Endothelial cell of umbilical vein (primary cell): ENCODE data around the gene SMARCD2.
"Not testable (repeated sequence)": the region's sequence is repeated elsewhere in the genome, so short reads cannot be mapped to it uniquely, and the experiment has no call there.

Experiments used
- EZH2 ChIP-seq: IDR thresholded peaks from 2 replicates; pipeline ENCODE4 v1.6.1; 2012; ENCODE audit warnings: borderline replicate concordance, low read depth, mild to moderate bottlenecking, moderate library complexity, low read length, inconsistent platforms; ENCODE audit not compliant: severe bottlenecking
- GATA2 ChIP-seq: IDR thresholded peaks from 2 replicates; pipeline ENCODE4 v1.7.0; 2011; ENCODE audit warnings: low read depth, mild to moderate bottlenecking, moderate library complexity, mixed read lengths, low read length; ENCODE audit not compliant: insufficient read length, insufficient read depth
- MAX ChIP-seq: IDR thresholded peaks from 2 replicates; pipeline ENCODE4 v1.6.1; 2011; ENCODE audit not compliant: insufficient read depth, insufficient read length
- POLR2A ChIP-seq: IDR thresholded peaks from 2 replicates; pipeline ENCODE4 v1.6.1; 2012; ENCODE audit warnings: low read depth, mild to moderate bottlenecking, control low read depth, low read length

GRCh38 chr17:63889026-63889848 is 46.8 kb upstream of the SMARCD2 start:
- TF ChIP-seq EZH2, GATA2, POLR2A, MAX: not testable (repeated sequence)
